Gastrocnemius medialis (tissue), 4 donors: ENCODE measurements around the gene IL18RAP. TPM values are rescaled to one million over a fixed set of nuclear protein-coding genes. Genes with fewer than 3 reads are reported as not detected.

Experiments
- ATAC-seq, 2 donors: fragments of 150-250 bp; one replicate each; pipeline ENCODE4 v1.9.1; 2016
- DNase-seq, 2 donors: peaks; one replicate each; pipeline ENCODE4 v3.0.0-alpha.2; 2019
- H3K27ac ChIP-seq, 4 donors: fragments of 200-600 bp; sonication (generic); 1 replicate in 1 of 4; 2 replicates in 3 of 4; pipeline ENCODE4 v1.5.1; 2016 to 2018; ENCODE audit warnings: mild to moderate bottlenecking in 2 of 4, moderate library complexity in 1 of 4
- H3K27me3 ChIP-seq, 3 donors: fragments of 200-600 bp; sonication (generic) in 2 of 3; 1 replicate in 1 of 3; 2 replicates in 2 of 3; pipeline versions ENCODE4 v1.5.1 to v1.6.0; 2016 to 2019; ENCODE audit warnings: mild to moderate bottlenecking in 1 of 3, moderate library complexity in 1 of 3
- H3K36me3 ChIP-seq, 2 donors: fragments of 200-600 bp; sonication (generic) in 1 of 2; one replicate each; pipeline ENCODE4 v1.5.1; 2017 to 2018
- H3K4me1 ChIP-seq, 2 donors: fragments of 200-600 bp; sonication (generic) in 1 of 2; one replicate each; pipeline ENCODE4 v1.5.1; 2016 to 2017; ENCODE audit warnings: mild to moderate bottlenecking in 2 of 2
- H3K4me3 ChIP-seq, 4 donors: fragments of 200-600 bp; sonication (generic) in 3 of 4; 1 replicate in 1 of 4; 2 replicates in 3 of 4; pipeline ENCODE4 v1.5.1; 2016 to 2019; ENCODE audit warnings: mild to moderate bottlenecking in 2 of 4
- H3K9me3 ChIP-seq, 3 donors: fragments of 200-600 bp; sonication (generic) in 2 of 3; 1 replicate in 1 of 3; 2 replicates in 2 of 3; pipeline ENCODE4 v1.5.1; 2016 to 2019
- CTCF ChIP-seq, 5 experiments: fragments of 450-650 bp in 3 of 5; fragments of 200-600 bp in 2 of 5; sonication (generic) in 2 of 5; IDR thresholded peaks in 4 of 5; conservative IDR thresholded peaks in 1 of 5; 1 replicate in 4 of 5; 2 replicates in 1 of 5; pipeline ENCODE4 v1.5.1; 2016 to 2019; ENCODE audit warnings: antibody characterized with exemption in 5 of 5, mild to moderate bottlenecking in 3 of 5, moderate library complexity in 3 of 5
- POLR2A ChIP-seq, 2 donors: fragments of 450-650 bp; IDR thresholded peaks; one replicate each; pipeline ENCODE4 v1.6.1; 2017; ENCODE audit warnings: antibody characterized with exemption in 2 of 2, mild to moderate bottlenecking in 2 of 2, moderate library complexity in 2 of 2
- in situ Hi-C, 4 donors: fragments of 200-750 bp; cut with MboI; loops; one replicate each; pipeline versions ENCODE4 v1.15.0 to v1.8.0; 2017; ENCODE audit warnings: low sequenced_read_pairs in 4 of 4
- intact Hi-C: fragments of 100-400 bp; cut with DNase I; formaldehyde crosslinking; loops from one replicate; pipeline ENCODE4 v1.15.1; 2023; ENCODE audit warnings: low total_unique reads
- total RNA-seq, 4 donors: library from RNA; depleted of rRNA; stranded (reverse); fragments of >200 nt; gene quantifications; one replicate each; pipeline versions ENCODE4 v1.1.0 to v1.2.3, GENCODE V29; 2016

Gene IL18RAP
- total RNA-seq, 4 donors from 2014 or later = 0.29 to 1.9 TPM; not detected in 2

- TF ChIP-seq CTCF (IDR thresholded peaks at IDR 0.05 in 4 of 5, conservative IDR thresholded peaks at IDR 0.05 in 1 of 5) (no peak), POLR2A (IDR thresholded peaks at IDR 0.05) (no peak)
- intact Hi-C loops (no loop called here), in situ Hi-C loops (no loop called here)
- DNase-seq (no peak), ATAC-seq (no peak)
- no peaks in the 10 kb centered on the region for H3K4me1 ChIP-seq
- H3K4me3 ChIP-seq = no peak overlapping the region
- no peaks in the 10 kb centered on the region for H3K27me3 ChIP-seq
- no peaks in the 10 kb centered on the region for H3K36me3 ChIP-seq
- H3K9me3 ChIP-seq = no peaks in the 10 kb centered on the region
- no peak overlapping the region for H3K27ac ChIP-seq
Observed at GRCh38 chr2:102392942-102393341, 30.0 kb upstream of the IL18RAP start.

- H3K36me3 ChIP-seq = no peaks in the 10 kb centered on the region
- no peak overlapping the region for H3K27ac ChIP-seq
- ATAC-seq = no peak
- H3K9me3 ChIP-seq = no peaks in the 10 kb centered on the region
- TF ChIP-seq CTCF (IDR thresholded peaks at IDR 0.05 in 4 of 5, conservative IDR thresholded peaks at IDR 0.05 in 1 of 5) = no peak
- no peak for TF ChIP-seq POLR2A (IDR thresholded peaks at IDR 0.05)
- in situ Hi-C loops (no loop called here), intact Hi-C loops (no loop called here)
- no peak overlapping the region for H3K4me3 ChIP-seq
- no peak for DNase-seq
- no peaks in the 10 kb centered on the region for H3K27me3 ChIP-seq
- no peaks in the 10 kb centered on the region for H3K4me1 ChIP-seq
Observed at GRCh38 chr2:102396012-102396411, 26.9 kb upstream of the IL18RAP start.

- TF ChIP-seq POLR2A (IDR thresholded peaks at IDR 0.05) = no peak
- no peak for TF ChIP-seq CTCF (IDR thresholded peaks at IDR 0.05 in 4 of 5, conservative IDR thresholded peaks at IDR 0.05 in 1 of 5)
- in situ Hi-C loops (no loop called here), intact Hi-C loops (no loop called here)
- Histone ChIP-seq H3K27me3 (no peaks in the 10 kb centered on the region), H3K36me3 (no peaks in the 10 kb centered on the region), H3K4me1 (no peaks in the 10 kb centered on the region), H3K9me3 (no peaks in the 10 kb centered on the region), H3K27ac (no peak overlapping the region), H3K4me3 (no peak overlapping the region)
- ATAC-seq (no peak), DNase-seq (no peak)
Observed at GRCh38 chr2:102397209-102397608, 25.8 kb upstream of the IL18RAP start.

DNA sequence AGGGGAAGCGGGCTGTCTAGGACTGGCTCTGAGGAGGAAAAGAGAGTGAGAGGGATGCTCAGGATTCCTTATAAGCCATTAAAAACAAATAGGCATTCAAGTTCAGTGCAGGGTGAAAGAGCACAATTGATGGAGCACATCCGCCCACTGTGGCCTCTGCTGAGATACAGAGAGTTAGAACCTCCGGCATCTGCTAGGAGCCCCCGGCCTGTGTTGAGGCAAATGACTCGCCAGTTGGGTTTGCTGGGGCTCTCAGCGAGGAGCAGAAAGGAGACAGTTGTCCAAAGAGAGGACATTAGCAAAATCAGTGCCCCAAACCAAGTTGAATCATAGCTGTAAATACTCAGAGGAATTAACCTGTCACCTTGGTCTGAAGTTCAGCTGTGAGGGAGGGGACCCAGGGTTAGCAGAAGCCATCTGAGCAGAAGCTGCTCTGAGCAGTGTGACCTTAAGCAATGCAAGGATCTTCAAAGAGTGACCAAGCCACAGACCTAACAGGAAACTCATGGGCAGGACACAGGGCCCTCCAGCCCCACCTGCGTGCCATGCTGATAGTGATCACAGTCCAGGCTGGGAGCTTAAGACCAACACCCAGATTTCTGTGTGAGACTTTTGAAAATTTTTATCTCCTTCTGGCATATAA, 23.3 kb upstream of the IL18RAP start:
- DNase-seq (no peak), ATAC-seq (no peak)
- H3K36me3 ChIP-seq = no peaks in the 10 kb centered on the region
- in situ Hi-C loops = no loop called here
- H3K27me3 ChIP-seq = no peaks in the 10 kb centered on the region
- no peak overlapping the region for H3K27ac ChIP-seq
- intact Hi-C loops = no loop called here
- H3K9me3 ChIP-seq = no peaks in the 10 kb centered on the region
- no peak for TF ChIP-seq POLR2A (IDR thresholded peaks at IDR 0.05)
- TF ChIP-seq CTCF (IDR thresholded peaks at IDR 0.05 in 4 of 5, conservative IDR thresholded peaks at IDR 0.05 in 1 of 5) = no peak
- no peaks in the 10 kb centered on the region for H3K4me1 ChIP-seq
- no peak overlapping the region for H3K4me3 ChIP-seq

- intact Hi-C loops = no loop called here
- ATAC-seq = no peak
- Histone ChIP-seq H3K27ac (no peak overlapping the region), H3K4me1 (no peaks in the 10 kb centered on the region), H3K4me3 (no peak overlapping the region), H3K27me3 (no peaks in the 10 kb centered on the region), H3K36me3 (no peaks in the 10 kb centered on the region), H3K9me3 (no peaks in the 10 kb centered on the region)
- TF ChIP-seq POLR2A (IDR thresholded peaks at IDR 0.05) (no peak), CTCF (IDR thresholded peaks at IDR 0.05 in 4 of 5, conservative IDR thresholded peaks at IDR 0.05 in 1 of 5) (no peak)
- no peak for DNase-seq
- in situ Hi-C loops = no loop called here
Observed at GRCh38 chr2:102401456-102401855, 21.5 kb upstream of the IL18RAP start.
